SU-DHL-6 (cell line): Measurements from ENCODE around the gene KAZN.

Experiments used
- H2AFZ ChIP-seq: fragments of 200-600 bp; sonication (generic); 2 replicates; pipeline ENCODE4 v1.6.1; 2014; ENCODE audit warnings: low read depth, mild to moderate bottlenecking, moderate library complexity, mixed read lengths, antibody characterized with exemption, low read length; ENCODE audit not compliant: severe bottlenecking
- H3F3A ChIP-seq: fragments of 200-600 bp; shearing (Covaris generic); 2 replicates; pipeline ENCODE4 v1.6.0; 2016; ENCODE audit warnings: antibody characterized with exemption, mild to moderate bottlenecking; ENCODE audit not compliant: insufficient read depth
- H3K27ac ChIP-seq: fragments of 200-600 bp; sonication (generic); 2 replicates; pipeline ENCODE4 v1.5.1; 2016; ENCODE audit warnings: low read depth, mild to moderate bottlenecking, low read length, moderate library complexity, mixed read lengths
- H3K27me3 ChIP-seq: fragments of 200-600 bp; sonication (generic), shearing (Covaris generic); 2 replicates; pipeline ENCODE4 v1.6.0; 2014; ENCODE audit warnings: mild to moderate bottlenecking, low read length
- H3K36me3 ChIP-seq: fragments of 200-600 bp; sonication (generic); 2 replicates; pipeline ENCODE4 v1.6.1; 2014; ENCODE audit warnings: mild to moderate bottlenecking, low read length, mixed read lengths
- H3K4me2 ChIP-seq: fragments of 300-600, 200-600 bp; shearing (Covaris generic), sonication (generic); 2 replicates; pipeline ENCODE4 v1.6.0; 2014; ENCODE audit warnings: low read length, low read depth, mild to moderate bottlenecking; ENCODE audit not compliant: poor library complexity, severe bottlenecking
- H3K4me3 ChIP-seq: fragments of 200-600 bp; sonication (generic); 2 replicates; pipeline ENCODE4 v1.5.1; 2014; ENCODE audit warnings: antibody characterized with exemption, low read length, mild to moderate bottlenecking, mixed read lengths; ENCODE audit not compliant: insufficient read depth, poor library complexity, severe bottlenecking
- H3K79me2 ChIP-seq: fragments of 200-600 bp; sonication (generic); 2 replicates; pipeline ENCODE4 v1.6.1; 2014; ENCODE audit warnings: mild to moderate bottlenecking, low read length, moderate library complexity; ENCODE audit not compliant: insufficient read depth
- H3K9ac ChIP-seq: fragments of 200-600 bp; sonication (generic); 2 replicates; pipeline ENCODE4 v1.7.0; 2014; ENCODE audit warnings: mild to moderate bottlenecking, low read length
- H3K9me2 ChIP-seq: fragments of 200-600 bp; sonication (generic); replicated peaks from 2 replicates; pipeline ENCODE4 v1.6.1; 2014; ENCODE audit warnings: low read length; ENCODE audit not compliant: insufficient read depth
- H3K9me3 ChIP-seq: fragments of 200-600 bp; sonication (generic); 2 replicates; pipeline ENCODE4 v1.6.1; 2014; ENCODE audit warnings: low read length, mixed read lengths; ENCODE audit not compliant: insufficient read depth
- H4K20me1 ChIP-seq: fragments of 200-600 bp; sonication (generic); 2 replicates; pipeline ENCODE4 v1.6.1; 2014; ENCODE audit warnings: low read depth, mild to moderate bottlenecking, antibody characterized with exemption, low read length, moderate library complexity, mixed read lengths
- EZH2phosphoT487 ChIP-seq: fragments of 200-600 bp; sonication (generic), shearing (Covaris generic); conservative IDR thresholded peaks from 2 replicates; pipeline ENCODE4 v1.6.1; 2018; ENCODE audit warnings: mild to moderate bottlenecking, antibody characterized with exemption, low read length, moderate library complexity, mixed read lengths
- TF ChIP-seq, protein P1 (sequence below): fragments of 200-600 bp; sonication (generic); IDR thresholded peaks from one replicate; pipeline ENCODE4 v1.5.1; 2017; ENCODE audit warnings: antibody characterized with exemption, mild to moderate bottlenecking, low read length, moderate library complexity; ENCODE audit not compliant: insufficient read depth, poor library complexity, severe bottlenecking

KAZN gene

DNA sequence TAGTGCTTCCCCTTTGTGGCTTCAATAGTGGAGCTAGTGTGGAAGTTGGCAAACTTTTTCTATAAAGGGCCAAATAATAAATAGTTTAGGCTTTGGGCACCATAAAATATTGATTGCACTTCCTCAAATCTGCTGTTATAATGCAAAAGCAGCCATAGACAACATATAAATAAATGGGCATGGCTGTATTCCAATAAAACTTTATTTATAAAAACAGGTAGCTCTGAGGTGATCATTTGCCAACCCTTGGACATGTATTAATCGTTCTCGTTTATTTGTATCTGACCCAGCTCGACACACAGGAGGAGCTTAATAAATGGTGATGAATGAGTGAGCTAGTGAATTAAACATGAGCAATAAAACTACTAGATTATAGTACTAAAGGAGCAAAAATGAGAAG, 13.3 kb downstream of the KAZN start:
- no peaks in the 10 kb centered on the region for H3K9me3 ChIP-seq
- H3K4me3 ChIP-seq, result no peak overlapping the region
- H3K36me3 ChIP-seq, result no peaks in the 10 kb centered on the region
- no peaks in the 10 kb centered on the region for H3K27me3 ChIP-seq
- no peak overlapping the region for H3K27ac ChIP-seq
- no peak for TF ChIP-seq EZH2phosphoT487
- H3F3A ChIP-seq, result no peaks in the 10 kb centered on the region
- H4K20me1 ChIP-seq, result no peaks in the 10 kb centered on the region
- no peaks in the 10 kb centered on the region for H3K9me2 ChIP-seq
- H2AFZ ChIP-seq, result no peak overlapping the region
- no peaks in the 10 kb centered on the region for H3K79me2 ChIP-seq
- H3K9ac ChIP-seq, result no peak overlapping the region
- no peak overlapping the region for H3K4me2 ChIP-seq

DNA sequence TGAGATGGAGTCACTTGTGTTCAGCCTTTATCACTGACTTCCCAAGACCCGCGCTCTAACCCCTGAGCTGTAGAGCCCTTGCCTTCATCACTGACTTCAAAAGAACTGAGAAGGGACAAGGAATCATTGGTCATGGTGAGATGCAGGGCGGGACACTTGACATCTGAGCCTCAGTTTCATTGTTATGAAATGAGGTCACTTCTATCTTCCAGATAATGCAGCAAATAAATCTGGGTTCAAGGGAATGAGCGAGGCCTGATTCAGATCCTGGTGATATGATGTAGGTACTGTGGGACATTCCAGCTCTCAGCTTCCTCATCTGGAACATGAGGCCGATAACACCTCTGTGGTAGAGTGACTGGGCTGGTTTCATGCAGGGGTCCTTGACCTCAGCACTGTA, 13.8 kb downstream of the KAZN start:
- H3K27me3 ChIP-seq, result no peaks in the 10 kb centered on the region
- no peaks in the 10 kb centered on the region for H4K20me1 ChIP-seq
- no peak overlapping the region for H2AFZ ChIP-seq
- no peaks in the 10 kb centered on the region for H3K36me3 ChIP-seq
- no peak overlapping the region for H3K4me2 ChIP-seq
- no peaks in the 10 kb centered on the region for H3K79me2 ChIP-seq
- H3K4me3 ChIP-seq, result no peak overlapping the region
- H3K9me3 ChIP-seq, result no peaks in the 10 kb centered on the region
- no peak overlapping the region for H3K27ac ChIP-seq
- H3K9ac ChIP-seq, result no peak overlapping the region
- no peaks in the 10 kb centered on the region for H3K9me2 ChIP-seq
- H3F3A ChIP-seq, result no peaks in the 10 kb centered on the region
- TF ChIP-seq, protein P1, sequence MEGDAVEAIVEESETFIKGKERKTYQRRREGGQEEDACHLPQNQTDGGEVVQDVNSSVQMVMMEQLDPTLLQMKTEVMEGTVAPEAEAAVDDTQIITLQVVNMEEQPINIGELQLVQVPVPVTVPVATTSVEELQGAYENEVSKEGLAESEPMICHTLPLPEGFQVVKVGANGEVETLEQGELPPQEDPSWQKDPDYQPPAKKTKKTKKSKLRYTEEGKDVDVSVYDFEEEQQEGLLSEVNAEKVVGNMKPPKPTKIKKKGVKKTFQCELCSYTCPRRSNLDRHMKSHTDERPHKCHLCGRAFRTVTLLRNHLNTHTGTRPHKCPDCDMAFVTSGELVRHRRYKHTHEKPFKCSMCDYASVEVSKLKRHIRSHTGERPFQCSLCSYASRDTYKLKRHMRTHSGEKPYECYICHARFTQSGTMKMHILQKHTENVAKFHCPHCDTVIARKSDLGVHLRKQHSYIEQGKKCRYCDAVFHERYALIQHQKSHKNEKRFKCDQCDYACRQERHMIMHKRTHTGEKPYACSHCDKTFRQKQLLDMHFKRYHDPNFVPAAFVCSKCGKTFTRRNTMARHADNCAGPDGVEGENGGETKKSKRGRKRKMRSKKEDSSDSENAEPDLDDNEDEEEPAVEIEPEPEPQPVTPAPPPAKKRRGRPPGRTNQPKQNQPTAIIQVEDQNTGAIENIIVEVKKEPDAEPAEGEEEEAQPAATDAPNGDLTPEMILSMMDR, result no peak

DNA sequence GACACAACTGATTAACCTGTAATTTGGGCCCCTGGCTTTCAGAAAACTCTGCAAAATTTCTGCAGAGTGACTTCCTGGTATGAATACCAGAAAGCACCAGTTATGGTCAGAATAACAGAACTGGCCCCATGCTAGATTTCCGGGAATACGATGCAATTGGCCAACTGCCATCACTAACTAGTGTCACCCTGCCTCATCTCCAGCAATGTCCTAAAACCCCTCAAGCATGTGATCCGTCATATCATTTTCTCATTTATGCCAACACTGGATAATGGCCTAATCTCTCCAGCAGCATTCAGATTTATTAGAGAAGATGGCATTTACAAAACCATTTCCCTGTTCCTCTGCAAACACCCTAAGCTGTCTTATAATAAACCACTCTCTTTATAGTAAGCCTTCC, 15.4 kb downstream of the KAZN start:
- Histone ChIP-seq H3K9ac (no peak overlapping the region), H3K27ac (no peak overlapping the region), H4K20me1 (no peaks in the 10 kb centered on the region), H3K4me2 (no peak overlapping the region), H3F3A (no peaks in the 10 kb centered on the region), H2AFZ (no peak overlapping the region), H3K9me2 (no peaks in the 10 kb centered on the region), H3K36me3 (no peaks in the 10 kb centered on the region), H3K4me3 (no peak overlapping the region), H3K79me2 (no peaks in the 10 kb centered on the region), H3K27me3 (no peaks in the 10 kb centered on the region), H3K9me3 (no peaks in the 10 kb centered on the region)
- no peak for TF ChIP-seq EZH2phosphoT487
- TF ChIP-seq, protein P1, result no peak

DNA sequence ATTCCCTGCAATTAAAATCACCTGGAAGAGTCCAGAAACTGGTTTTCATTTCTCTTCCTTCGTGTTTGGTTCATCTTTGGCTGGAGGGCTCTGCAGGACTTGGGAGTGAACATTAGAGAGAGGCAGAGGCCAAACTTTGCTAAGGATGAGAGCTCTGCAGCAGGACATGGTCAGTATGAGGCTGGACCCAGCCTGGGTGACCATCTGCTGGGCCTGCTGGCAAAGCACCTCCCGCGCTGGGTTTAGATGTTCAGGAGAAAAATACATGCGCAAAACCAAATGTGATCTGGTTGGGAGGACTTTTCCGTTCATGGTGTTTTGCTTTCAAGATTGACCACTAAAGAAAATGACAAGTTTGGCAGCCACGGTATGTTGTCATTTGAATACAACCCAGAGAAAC, 15.9 kb downstream of the KAZN start:
- H3K9me3 ChIP-seq, result no peaks in the 10 kb centered on the region
- H3K4me2 ChIP-seq, result no peak overlapping the region
- TF ChIP-seq EZH2phosphoT487, result no peak
- TF ChIP-seq, protein P1, result no peak
- no peaks in the 10 kb centered on the region for H4K20me1 ChIP-seq
- no peaks in the 10 kb centered on the region for H3F3A ChIP-seq
- H3K79me2 ChIP-seq, result no peaks in the 10 kb centered on the region
- H3K27me3 ChIP-seq, result no peaks in the 10 kb centered on the region
- no peak overlapping the region for H2AFZ ChIP-seq
- no peak overlapping the region for H3K27ac ChIP-seq
- no peak overlapping the region for H3K9ac ChIP-seq
- no peak overlapping the region for H3K4me3 ChIP-seq
- H3K36me3 ChIP-seq, result no peaks in the 10 kb centered on the region
- H3K9me2 ChIP-seq, result no peaks in the 10 kb centered on the region
